ENCODE results near the gene ARAP1.

Gene ARAP1

GRCh38 chr11:72642043-72642883 is 109.9 kb downstream of the ARAP1 start:
- no peak for DNase-seq (ENCODE audit: insufficient read length)

GRCh38 chr11:72641522-72642042 is 110.6 kb downstream of the ARAP1 start:
- FAIRE-seq = no peak
- TF ChIP-seq POLR2A (IDR thresholded peaks at IDR 0.05; ENCODE audit: low read depth, low read length) (no peak), POLR2AphosphoS5 (IDR thresholded peaks at IDR 0.05; ENCODE audit: low read depth, low read length) (no peak), TAF1 (IDR thresholded peaks at IDR 0.05; ENCODE audit: borderline replicate concordance, low read depth, low read length) (no peak)
- no peak for DNase-seq (ENCODE audit: insufficient read length)

More at GRCh38 chr11:72642043-72642883, 109.9 kb downstream of the ARAP1 start:
- TF ChIP-seq TAF1 (IDR thresholded peaks at IDR 0.05; ENCODE audit: borderline replicate concordance, low read depth, low read length) = no peak
- FAIRE-seq = no peak

GRCh38 chr11:72639502-72640375 is 112.5 kb downstream of the ARAP1 start:
- TF ChIP-seq POLR2A (IDR thresholded peaks at IDR 0.05; ENCODE audit: low read depth, low read length) (no peak), TAF1 (IDR thresholded peaks at IDR 0.05; ENCODE audit: borderline replicate concordance, low read depth, low read length) (no peak), POLR2AphosphoS5 (IDR thresholded peaks at IDR 0.05; ENCODE audit: low read depth, low read length) (no peak)
- DNase-seq (ENCODE audit: insufficient read length) (no peak), FAIRE-seq (no peak)

- FAIRE-seq (no peak), DNase-seq (ENCODE audit: insufficient read length) (no peak)
- TF ChIP-seq TAF1 (IDR thresholded peaks at IDR 0.05; ENCODE audit: borderline replicate concordance, low read depth, low read length) (no peak), POLR2AphosphoS5 (IDR thresholded peaks at IDR 0.05; ENCODE audit: low read depth, low read length) (no peak), POLR2A (IDR thresholded peaks at IDR 0.05; ENCODE audit: low read depth, low read length) (no peak)
These were observed 114.3 kb downstream of the ARAP1 start for GRCh38 chr11:72637926-72638325.

- FAIRE-seq = no peak
- DNase-seq (ENCODE audit: insufficient read length) = no peak
- TF ChIP-seq POLR2AphosphoS5 (IDR thresholded peaks at IDR 0.05; ENCODE audit: low read depth, low read length) (no peak), POLR2A (IDR thresholded peaks at IDR 0.05; ENCODE audit: low read depth, low read length) (no peak)
These were observed 115.0 kb downstream of the ARAP1 start for GRCh38 chr11:72637198-72637597.

- TF ChIP-seq TAF1 (IDR thresholded peaks at IDR 0.05; ENCODE audit: borderline replicate concordance, low read depth, low read length) = no peak
- DNase-seq (ENCODE audit: insufficient read length) (no peak), FAIRE-seq (no peak)
These were observed 115.8 kb downstream of the ARAP1 start for GRCh38 chr11:72636376-72636775.

GRCh38 chr11:72635933-72636332 is 116.3 kb downstream of the ARAP1 start:
- DNase-seq (ENCODE audit: insufficient read length) (no peak), FAIRE-seq (no peak)
- no peak for TF ChIP-seq TAF1 (IDR thresholded peaks at IDR 0.05; ENCODE audit: borderline replicate concordance, low read depth, low read length)
- no peak for TF ChIP-seq POLR2AphosphoS5 (IDR thresholded peaks at IDR 0.05; ENCODE audit: low read depth, low read length)
- TF ChIP-seq POLR2A (IDR thresholded peaks at IDR 0.05; ENCODE audit: low read depth, low read length) = no peak

- DNase-seq (ENCODE audit: insufficient read length) = no peak
- no peak for FAIRE-seq
- TF ChIP-seq POLR2AphosphoS5 (IDR thresholded peaks at IDR 0.05; ENCODE audit: low read depth, low read length) (no peak), POLR2A (IDR thresholded peaks at IDR 0.05; ENCODE audit: low read depth, low read length) (no peak), TAF1 (IDR thresholded peaks at IDR 0.05; ENCODE audit: borderline replicate concordance, low read depth, low read length) (no peak)
These were observed 116.8 kb downstream of the ARAP1 start for GRCh38 chr11:72635309-72635915.

Measured in GM12892 (cell line).